Parathyroid adenoma (tissue), 2 donors: Measurements from ENCODE around the gene SYNM.

Experiments
- H2AFZ ChIP-seq: fragments of 300-600 bp; sonication (generic); one replicate; pipeline ENCODE4 v1.7.0; 2017; ENCODE audit warnings: antibody characterized with exemption, mild to moderate bottlenecking
- H3K27ac ChIP-seq: fragments of 300-600 bp; sonication (generic); one replicate; pipeline ENCODE4 v1.7.0; 2017
- H3K27me3 ChIP-seq: fragments of 300-600 bp; sonication (generic); one replicate; pipeline ENCODE4 v1.7.0; 2017; ENCODE audit warnings: low read length; ENCODE audit not compliant: control insufficient read depth, insufficient read depth
- H3K36me3 ChIP-seq: fragments of 300-600 bp; sonication (generic); one replicate; pipeline ENCODE4 v1.7.0; 2017; ENCODE audit warnings: low read length; ENCODE audit not compliant: control insufficient read depth, insufficient read depth
- H3K4me1 ChIP-seq: fragments of 300-600 bp; sonication (generic); one replicate; pipeline ENCODE4 v1.7.0; 2017; ENCODE audit warnings: control low read depth
- H3K4me2 ChIP-seq: fragments of 300-600 bp; sonication (generic); one replicate; pipeline ENCODE4 v1.7.0; 2017; ENCODE audit warnings: low read length
- H3K4me3 ChIP-seq: fragments of 300-600 bp; sonication (generic); one replicate; pipeline ENCODE4 v1.7.0; 2017; ENCODE audit warnings: low read depth, low read length
- H3K79me2 ChIP-seq: fragments of 300-600 bp; sonication (generic); one replicate; pipeline ENCODE4 v1.7.0; 2017; ENCODE audit warnings: control low read depth
- H3K9ac ChIP-seq: fragments of 300-600 bp; sonication (generic); one replicate; pipeline ENCODE4 v1.7.0; 2017; ENCODE audit warnings: mild to moderate bottlenecking
- H3K9me3 ChIP-seq: fragments of 300-600 bp; sonication (generic); one replicate; pipeline ENCODE4 v1.7.0; 2017; ENCODE audit warnings: low read length; ENCODE audit not compliant: control insufficient read depth
- CTCF ChIP-seq: fragments of 300-600 bp; sonication (generic); IDR thresholded peaks from one replicate; pipeline ENCODE4 v1.7.0; 2017; ENCODE audit warnings: antibody characterized with exemption, mild to moderate bottlenecking
- donor health status: primary hyperparathyroidism.

The SYNM gene

DNA sequence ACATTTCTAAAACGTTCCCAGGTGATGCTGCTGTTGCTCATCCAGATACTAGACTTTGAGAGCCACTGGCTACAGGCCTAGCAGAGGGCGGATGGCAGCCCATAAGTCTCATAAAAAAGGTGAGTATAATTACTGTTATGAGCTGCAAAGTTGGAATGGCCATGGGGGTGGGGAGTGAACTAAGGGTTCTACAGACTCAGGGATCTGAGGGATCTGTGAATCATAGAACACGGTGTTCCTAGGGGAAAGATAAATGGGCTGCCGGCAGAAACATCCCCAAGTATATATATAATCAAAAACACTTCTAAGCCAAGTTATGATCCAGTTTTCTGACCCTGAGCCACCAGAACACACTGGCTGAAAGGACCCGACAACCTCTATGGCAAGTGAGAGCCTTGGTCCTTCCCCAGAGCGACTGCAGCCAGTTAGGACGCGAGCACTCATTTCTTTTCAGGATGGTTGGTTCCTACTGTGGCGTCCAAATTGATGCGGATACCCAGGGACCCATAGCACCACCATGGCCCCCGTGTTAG lies 7.9 kb upstream of the SYNM start:
- no peak overlapping the region for H2AFZ ChIP-seq
- H3K4me1 ChIP-seq = no peaks in the 10 kb centered on the region
- no peaks in the 10 kb centered on the region for H3K79me2 ChIP-seq
- H3K36me3 ChIP-seq = no peaks in the 10 kb centered on the region
- H3K27ac ChIP-seq = no peak overlapping the region
- no peaks in the 10 kb centered on the region for H3K9me3 ChIP-seq
- H3K27me3 ChIP-seq = no peaks in the 10 kb centered on the region
- TF ChIP-seq CTCF = no peak
- no peak overlapping the region for H3K4me3 ChIP-seq
- no peak overlapping the region for H3K4me2 ChIP-seq
- H3K9ac ChIP-seq = no peak overlapping the region

DNA sequence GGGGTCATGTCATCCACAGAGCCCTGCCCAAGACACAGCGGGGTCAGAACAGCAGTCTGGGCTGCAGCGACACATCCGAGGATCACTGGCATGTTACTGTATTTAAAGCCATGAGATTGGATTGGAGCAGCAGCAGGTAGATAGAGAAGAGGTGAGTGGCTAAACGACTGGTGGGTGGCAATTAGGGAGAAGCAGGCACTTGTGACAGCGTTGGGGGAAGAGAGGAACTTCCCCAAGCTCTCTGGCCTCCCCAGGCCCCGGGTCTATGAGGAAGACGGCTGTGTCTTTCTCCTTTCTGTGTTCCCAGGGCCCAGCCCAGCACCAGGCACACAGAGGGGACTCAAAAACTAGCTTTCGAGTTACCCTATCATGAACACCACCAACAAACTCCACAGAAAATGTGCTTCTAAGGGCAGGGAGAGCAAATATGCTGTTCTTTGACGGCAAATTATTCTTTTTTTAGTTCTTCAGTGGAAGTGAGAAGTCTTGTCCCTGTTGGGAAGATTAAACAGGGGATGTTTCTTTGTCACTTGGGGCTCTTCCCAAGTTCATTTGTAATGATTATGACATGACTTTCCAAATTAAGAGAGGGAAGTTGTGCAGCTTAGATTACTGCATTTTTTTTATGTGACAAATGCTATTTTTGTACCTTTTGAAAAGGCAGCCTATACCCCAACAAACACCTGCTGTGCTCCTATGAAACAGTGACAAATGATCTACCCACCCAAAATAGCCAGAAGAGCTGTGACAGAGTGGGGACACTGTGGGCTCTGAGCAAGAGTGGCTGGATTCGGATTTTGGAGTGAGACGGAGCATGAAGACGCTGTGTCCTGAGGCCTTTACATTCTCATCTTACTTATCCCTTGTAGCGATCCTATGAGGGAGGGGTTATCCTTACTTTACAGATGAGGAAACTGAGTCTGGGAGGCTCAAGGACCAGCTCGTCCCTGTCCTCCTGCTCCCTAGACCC lies 7.2 kb upstream of the SYNM start:
- Histone ChIP-seq H3K36me3 (no peaks in the 10 kb centered on the region), H3K79me2 (no peaks in the 10 kb centered on the region), H2AFZ (no peak overlapping the region), H3K9ac (no peak overlapping the region), H3K27ac (no peak overlapping the region), H3K4me3 (no peak overlapping the region), H3K9me3 (no peaks in the 10 kb centered on the region), H3K4me1 (no peaks in the 10 kb centered on the region), H3K4me2 (no peak overlapping the region), H3K27me3 (no peaks in the 10 kb centered on the region)
- TF ChIP-seq CTCF = no peak

GRCh38 chr15:99098426-99098825 lies 6.5 kb upstream of the SYNM start:
- no peaks in the 10 kb centered on the region for H3K36me3 ChIP-seq
- no peak overlapping the region for H3K27ac ChIP-seq
- no peaks in the 10 kb centered on the region for H3K9me3 ChIP-seq
- no peak overlapping the region for H2AFZ ChIP-seq
- H3K9ac ChIP-seq = no peak overlapping the region
- no peaks in the 10 kb centered on the region for H3K79me2 ChIP-seq
- no peaks in the 10 kb centered on the region for H3K4me1 ChIP-seq
- no peak overlapping the region for H3K4me3 ChIP-seq
- no peaks in the 10 kb centered on the region for H3K27me3 ChIP-seq
- no peak for TF ChIP-seq CTCF
- H3K4me2 ChIP-seq = no peak overlapping the region

DNA sequence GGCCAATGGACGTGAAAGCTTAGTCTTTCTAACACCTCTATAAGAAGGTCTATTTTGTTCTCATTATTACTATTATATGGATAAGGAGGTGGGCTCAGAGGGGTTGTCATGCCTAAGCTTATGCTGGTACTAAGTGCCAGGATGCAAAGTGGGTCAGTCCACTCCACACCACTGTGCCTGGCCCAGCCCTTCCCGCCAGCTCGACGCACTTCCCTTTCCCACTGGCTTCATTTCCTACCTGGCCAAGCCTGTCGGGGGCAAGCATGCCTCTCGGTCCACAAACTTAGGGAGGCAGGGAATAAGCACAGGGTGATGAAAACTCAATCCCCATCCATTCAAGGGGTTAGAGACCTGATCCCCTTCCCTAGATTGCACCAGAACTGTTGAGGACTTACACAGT lies 5.9 kb upstream of the SYNM start:
- no peak overlapping the region for H3K27ac ChIP-seq
- H3K9ac ChIP-seq = no peak overlapping the region
- H3K4me1 ChIP-seq = no peaks in the 10 kb centered on the region

More for the DNA sequence above, 5.9 kb upstream of the SYNM start:
- Histone ChIP-seq H3K27me3 (no peaks in the 10 kb centered on the region), H3K9me3 (no peaks in the 10 kb centered on the region), H3K79me2 (no peaks in the 10 kb centered on the region), H3K36me3 (no peaks in the 10 kb centered on the region), H3K4me3 (no peak overlapping the region), H3K4me2 (no peak overlapping the region), H2AFZ (no peak overlapping the region)
- no peak for TF ChIP-seq CTCF
